OCI-LY1 (cell line): ENCODE measurements around the gene EPHB2.

Experiments used
- EZH2 ChIP-seq: fragments of 200-600 bp; sonication (generic), shearing (Covaris generic); IDR thresholded peaks from 2 replicates; pipeline ENCODE4 v1.8.0; 2017; ENCODE audit warnings: borderline replicate concordance, mixed run types, mild to moderate bottlenecking, antibody characterized with exemption, low read length, moderate library complexity, mixed read lengths
- TF ChIP-seq, protein P1 (sequence below): fragments of 200-600 bp; sonication (generic), shearing (Covaris generic); IDR thresholded peaks from 2 replicates; pipeline ENCODE4 v1.5.1; 2017; ENCODE audit warnings: mild to moderate bottlenecking, antibody characterized with exemption, low read length, moderate library complexity, mixed read lengths

GRCh38 chr1:22895357-22895756, 184.7 kb downstream of the EPHB2 start:
- TF ChIP-seq, protein P1, sequence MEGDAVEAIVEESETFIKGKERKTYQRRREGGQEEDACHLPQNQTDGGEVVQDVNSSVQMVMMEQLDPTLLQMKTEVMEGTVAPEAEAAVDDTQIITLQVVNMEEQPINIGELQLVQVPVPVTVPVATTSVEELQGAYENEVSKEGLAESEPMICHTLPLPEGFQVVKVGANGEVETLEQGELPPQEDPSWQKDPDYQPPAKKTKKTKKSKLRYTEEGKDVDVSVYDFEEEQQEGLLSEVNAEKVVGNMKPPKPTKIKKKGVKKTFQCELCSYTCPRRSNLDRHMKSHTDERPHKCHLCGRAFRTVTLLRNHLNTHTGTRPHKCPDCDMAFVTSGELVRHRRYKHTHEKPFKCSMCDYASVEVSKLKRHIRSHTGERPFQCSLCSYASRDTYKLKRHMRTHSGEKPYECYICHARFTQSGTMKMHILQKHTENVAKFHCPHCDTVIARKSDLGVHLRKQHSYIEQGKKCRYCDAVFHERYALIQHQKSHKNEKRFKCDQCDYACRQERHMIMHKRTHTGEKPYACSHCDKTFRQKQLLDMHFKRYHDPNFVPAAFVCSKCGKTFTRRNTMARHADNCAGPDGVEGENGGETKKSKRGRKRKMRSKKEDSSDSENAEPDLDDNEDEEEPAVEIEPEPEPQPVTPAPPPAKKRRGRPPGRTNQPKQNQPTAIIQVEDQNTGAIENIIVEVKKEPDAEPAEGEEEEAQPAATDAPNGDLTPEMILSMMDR, result no peak
- no peak for TF ChIP-seq EZH2
